ENCODE measurements around the gene RAB40C. TPM values are rescaled to one million over a fixed set of nuclear protein-coding genes. Genes with fewer than 3 reads are reported as not detected.
"Not testable (repeated sequence)": the region's sequence is repeated elsewhere in the genome, so short reads cannot be mapped to it uniquely, and the experiment has no call there.

The RAB40C gene
- total RNA-seq, 1 experiment from 2014 or later = 19.1 TPM

GRCh38 chr16:595942-596735 lies 6.3 kb downstream of the RAB40C start:
- Mint-ChIP-seq H3K9me3 (ENCODE audit: unreplicated experiment) (no peaks in the 10 kb centered on the region), H3K36me3 (ENCODE audit: insufficient read depth, unreplicated experiment) (peaks cover 22% of the 10 kb centered on the region), H3K27me3 (ENCODE audit: insufficient read depth, unreplicated experiment) (no peaks in the 10 kb centered on the region), H3K4me1 (ENCODE audit: low read depth, unreplicated experiment) (peaks cover 17% of the 10 kb centered on the region), H3K4me3 (ENCODE audit: unreplicated experiment) (no peak overlapping the region), H3K27ac (ENCODE audit: unreplicated experiment) (peak overlapping the region; percentile 38)
- no peaks in the 10 kb centered on the region for H3K9me3 ChIP-seq
- POLR2A ChIA-PET = no interaction called here
- BruUV-seq (replicated peaks) = no TSS peak
- peak in 1 of 2 experiments; percentile 30 for DNase-seq
- CTCF ChIA-PET = no interaction called here
- H3K27me3 ChIP-seq (replicated peaks; ENCODE audit: control insufficient read depth, insufficient read depth, low read length) = no peaks in the 10 kb centered on the region
- intact Hi-C loops (cut with micrococcal nuclease; ENCODE audit: unreplicated experiment) = no loop called here
- peaks cover 29% of the 10 kb centered on the region for H3K4me1 ChIP-seq
- H3K4me3 ChIP-seq (ENCODE audit: low read depth, low read length) = no peak overlapping the region
- peaks cover 2% of the 10 kb centered on the region for H3K36me3 ChIP-seq (ENCODE audit: control insufficient read depth, insufficient read depth, low read length)
- no peak for TF ChIP-seq CTCF (IDR thresholded peaks at IDR 0.05; ENCODE audit: insufficient read depth in 1 of 2, low read depth in 1 of 2, low read length in 1 of 2, severe bottlenecking in 1 of 2, unreplicated experiment in 1 of 2)

- intact Hi-C loops (cut with micrococcal nuclease; ENCODE audit: unreplicated experiment) = no loop called here
- ChIA-PET POLR2A (no interaction called here), CTCF (no interaction called here)
- TF ChIP-seq CTCF (IDR thresholded peaks at IDR 0.05; ENCODE audit: insufficient read depth in 1 of 2, low read depth in 1 of 2, low read length in 1 of 2, severe bottlenecking in 1 of 2, unreplicated experiment in 1 of 2) = no peak
- Mint-ChIP-seq H3K4me3 (ENCODE audit: unreplicated experiment) (no peak overlapping the region), H3K27ac (ENCODE audit: unreplicated experiment) (peak overlapping the region; percentile 38), H3K36me3 (ENCODE audit: insufficient read depth, unreplicated experiment) (peaks cover 22% of the 10 kb centered on the region), H3K27me3 (ENCODE audit: insufficient read depth, unreplicated experiment) (no peaks in the 10 kb centered on the region), H3K4me1 (ENCODE audit: low read depth, unreplicated experiment) (peaks cover 13% of the 10 kb centered on the region), H3K9me3 (ENCODE audit: unreplicated experiment) (no peaks in the 10 kb centered on the region)
- Histone ChIP-seq H3K27me3 (replicated peaks; ENCODE audit: control insufficient read depth, insufficient read depth, low read length) (no peaks in the 10 kb centered on the region), H3K9me3 (no peaks in the 10 kb centered on the region), H3K36me3 (ENCODE audit: control insufficient read depth, insufficient read depth, low read length) (peaks cover 2% of the 10 kb centered on the region), H3K4me3 (ENCODE audit: low read depth, low read length) (no peak overlapping the region), H3K4me1 (peaks cover 27% of the 10 kb centered on the region)
- BruUV-seq (replicated peaks) = no TSS peak
- no peak for DNase-seq
Observed at GRCh38 chr16:596736-597060, 6.8 kb downstream of the RAB40C start.

GRCh38 chr16:597655-598054 lies 7.8 kb downstream of the RAB40C start:
- peak in 1 of 2 experiments; percentile 26 for DNase-seq
- intact Hi-C loops (cut with micrococcal nuclease; ENCODE audit: unreplicated experiment); H3K27ac Mint-ChIP-seq (ENCODE audit: unreplicated experiment); H3K9me3 ChIP-seq; H3K27me3 ChIP-seq (replicated peaks; ENCODE audit: control insufficient read depth, insufficient read depth, low read length); H3K4me3 ChIP-seq (ENCODE audit: low read depth, low read length); H3K27me3 Mint-ChIP-seq (ENCODE audit: insufficient read depth, unreplicated experiment); H3K9me3 Mint-ChIP-seq (ENCODE audit: unreplicated experiment); POLR2A ChIA-PET; BruUV-seq (replicated peaks); CTCF ChIA-PET; H3K4me3 Mint-ChIP-seq (ENCODE audit: unreplicated experiment); H3K36me3 ChIP-seq (ENCODE audit: control insufficient read depth, insufficient read depth, low read length): not testable (repeated sequence)
- H3K4me1 Mint-ChIP-seq (ENCODE audit: low read depth, unreplicated experiment) = peaks cover 13% of the 10 kb centered on the region
- peaks cover 22% of the 10 kb centered on the region for H3K36me3 Mint-ChIP-seq (ENCODE audit: insufficient read depth, unreplicated experiment)
- peaks cover 18% of the 10 kb centered on the region for H3K4me1 ChIP-seq

All from Caco-2 (cell line).